Aortic smooth muscle cell (primary cell): Measurements from ENCODE around the gene DTX3L. TPM values are rescaled to one million over a fixed set of nuclear protein-coding genes. Genes with fewer than 3 reads are reported as not detected.

Experiments used
- total RNA-seq: library from RNA; depleted of rRNA; stranded (reverse); fragments of >200 nt; gene quantifications from 2 replicates; pipeline ENCODE4 v1.2.3, GENCODE V29; 2014

DTX3L gene
- 12.9 and 18.3 TPM in 2 replicates for total RNA-seq

DNA sequence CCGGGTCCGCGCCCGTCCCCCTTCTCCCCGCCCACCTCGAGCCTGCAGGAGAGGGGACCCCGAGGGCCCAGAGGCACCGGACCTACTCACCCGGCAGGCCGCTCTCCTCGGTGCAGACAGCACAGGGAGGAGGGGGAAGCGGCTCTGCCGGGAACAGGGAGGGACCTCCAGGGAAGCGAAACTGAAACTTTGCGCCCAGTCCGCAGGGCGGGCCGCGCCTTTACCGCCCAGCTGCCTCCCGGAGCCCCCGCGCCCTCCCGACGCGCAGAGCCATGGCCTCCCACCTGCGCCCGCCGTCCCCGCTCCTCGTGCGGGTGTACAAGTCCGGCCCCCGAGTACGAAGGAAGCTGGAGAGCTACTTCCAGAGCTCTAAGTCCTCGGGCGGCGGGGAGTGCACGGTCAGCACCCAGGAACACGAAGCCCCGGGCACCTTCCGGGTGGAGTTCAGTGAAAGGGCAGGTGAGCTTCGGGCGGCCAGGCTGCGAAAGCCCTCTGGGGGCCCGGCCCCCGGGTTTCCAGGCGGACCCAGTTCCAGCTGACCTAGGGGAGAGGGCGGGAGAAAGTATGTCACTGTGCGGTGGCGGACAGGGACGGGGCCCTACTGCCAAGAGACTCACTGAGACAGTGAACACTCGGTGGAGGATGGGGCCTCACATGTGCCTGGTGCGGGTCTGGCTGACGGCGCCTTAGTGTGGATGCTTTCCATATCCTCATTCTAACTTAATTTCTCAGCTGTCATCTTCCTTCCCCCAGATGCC is at the start of gene DTX3L, which contains the start of gene PARP9:
Gene DTX3L (plus strand): TSS at position 184 of the 758 bp plus-strand sequence. CDS start 89 bp downstream, at position 273.
Gene PARP9 (minus strand): TSS at position 146 of the 758 bp plus-strand sequence. CDS start 4,680 bp downstream, outside the sequence.

DNA sequence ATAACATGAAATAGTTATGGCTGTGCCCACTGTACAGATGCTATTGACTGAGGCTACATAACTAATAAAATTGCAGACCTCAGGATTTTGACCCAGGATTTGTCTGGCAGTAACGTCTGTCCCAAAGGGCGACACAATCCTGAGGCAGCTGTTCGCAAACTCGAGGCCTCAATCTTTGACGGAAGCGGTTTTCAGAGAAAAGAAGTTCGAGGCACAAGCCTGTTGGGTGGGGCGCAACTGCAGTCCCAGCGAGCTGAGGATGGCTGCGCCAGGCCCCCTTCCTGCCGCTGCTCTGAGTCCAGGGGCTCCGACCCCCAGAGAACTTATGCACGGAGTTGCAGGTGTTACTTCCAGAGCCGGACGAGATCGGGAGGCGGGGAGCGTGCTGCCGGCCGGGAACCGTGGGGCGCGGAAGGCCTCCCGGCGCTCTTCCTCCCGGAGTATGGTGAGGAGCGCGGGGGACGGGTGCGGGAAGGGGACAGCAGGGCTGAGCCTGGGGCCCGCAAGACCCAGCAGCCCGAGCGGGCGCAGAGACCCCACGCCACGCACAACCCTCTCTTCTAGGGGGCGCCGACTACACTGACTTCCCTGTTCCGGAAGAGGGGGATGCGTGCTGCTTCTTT is 13.4 kb downstream of the DTX3L start, which contains the start of gene PARP15:
Gene PARP15 (plus strand): TSS at position 242 of the 623 bp plus-strand sequence. CDS start 18 bp downstream, at position 260.

Other genes with a start within 250 kb of the DTX3L start
- 0.66 TPM in 1 of 2 replicates, not detected in the other for gene CSTA, start 239.1 kb upstream of the DTX3L start, total RNA-seq
- 26.3 and 26.7 TPM in 2 replicates for gene MIX23, start 181.1 kb upstream of the DTX3L start, total RNA-seq
- 11.9 and 19.8 TPM in 2 replicates for gene FAM162A, start 180.2 kb upstream of the DTX3L start, total RNA-seq
- gene WDR5B, start 148.3 kb upstream of the DTX3L start, total RNA-seq, result 4.6 and 6.4 TPM in 2 replicates
- 34.5 and 38.6 TPM in 2 replicates for gene KPNA1, start 49.4 kb upstream of the DTX3L start, total RNA-seq
- gene PARP9, start within 50 bp of the DTX3L start, total RNA-seq, result 27.0 and 38.5 TPM in 2 replicates
- gene PARP15, start 13.3 kb downstream of the DTX3L start, total RNA-seq, result 0.26 and 0.31 TPM in 2 replicates
- 49.3 and 64.0 TPM in 2 replicates for gene PARP14, start 116.5 kb downstream of the DTX3L start, total RNA-seq
- gene HSPBAP1, start 229.5 kb downstream of the DTX3L start, total RNA-seq, result 5.3 and 6.4 TPM in 2 replicates
- gene SLC49A4, start 230.7 kb downstream of the DTX3L start, total RNA-seq, result 11.9 and 15.3 TPM in 2 replicates